ENCODE data around the gene LMO7. TPM values are rescaled to one million over a fixed set of nuclear protein-coding genes. Genes with fewer than 3 reads are reported as not detected.

Gene LMO7
- total and polyA plus RNA-seq, 2 of the 13 experiments (the other 11 are each of a cell fraction or from before 2014, with no cell fraction given) = 34.0 to 121 TPM

DNA sequence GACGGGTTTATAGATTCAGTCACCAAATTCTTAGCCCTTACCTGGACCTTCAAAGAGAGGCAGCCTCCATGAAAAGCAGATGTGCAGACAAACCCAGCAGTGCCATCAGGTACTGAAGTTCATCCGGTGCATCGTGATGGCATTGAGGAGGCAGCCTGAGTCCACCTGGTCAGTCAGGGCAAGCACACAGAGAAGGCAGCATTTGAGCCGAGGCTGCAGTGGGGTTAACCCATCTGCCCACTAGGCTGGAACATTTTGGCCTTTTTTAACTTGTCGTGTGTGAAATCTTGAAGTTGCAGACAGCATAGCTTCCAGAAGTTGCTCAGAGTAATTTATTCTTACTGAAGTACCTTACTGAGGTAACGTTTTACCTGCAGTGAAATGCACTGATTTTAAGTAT, 4.9 kb downstream of the LMO7 start (continued):
- TF ChIP-seq, protein P1, sequence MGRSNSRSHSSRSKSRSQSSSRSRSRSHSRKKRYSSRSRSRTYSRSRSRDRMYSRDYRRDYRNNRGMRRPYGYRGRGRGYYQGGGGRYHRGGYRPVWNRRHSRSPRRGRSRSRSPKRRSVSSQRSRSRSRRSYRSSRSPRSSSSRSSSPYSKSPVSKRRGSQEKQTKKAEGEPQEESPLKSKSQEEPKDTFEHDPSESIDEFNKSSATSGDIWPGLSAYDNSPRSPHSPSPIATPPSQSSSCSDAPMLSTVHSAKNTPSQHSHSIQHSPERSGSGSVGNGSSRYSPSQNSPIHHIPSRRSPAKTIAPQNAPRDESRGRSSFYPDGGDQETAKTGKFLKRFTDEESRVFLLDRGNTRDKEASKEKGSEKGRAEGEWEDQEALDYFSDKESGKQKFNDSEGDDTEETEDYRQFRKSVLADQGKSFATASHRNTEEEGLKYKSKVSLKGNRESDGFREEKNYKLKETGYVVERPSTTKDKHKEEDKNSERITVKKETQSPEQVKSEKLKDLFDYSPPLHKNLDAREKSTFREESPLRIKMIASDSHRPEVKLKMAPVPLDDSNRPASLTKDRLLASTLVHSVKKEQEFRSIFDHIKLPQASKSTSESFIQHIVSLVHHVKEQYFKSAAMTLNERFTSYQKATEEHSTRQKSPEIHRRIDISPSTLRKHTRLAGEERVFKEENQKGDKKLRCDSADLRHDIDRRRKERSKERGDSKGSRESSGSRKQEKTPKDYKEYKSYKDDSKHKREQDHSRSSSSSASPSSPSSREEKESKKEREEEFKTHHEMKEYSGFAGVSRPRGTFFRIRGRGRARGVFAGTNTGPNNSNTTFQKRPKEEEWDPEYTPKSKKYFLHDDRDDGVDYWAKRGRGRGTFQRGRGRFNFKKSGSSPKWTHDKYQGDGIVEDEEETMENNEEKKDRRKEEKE (IDR thresholded peaks at IDR 0.05) = no peak
- no peak for TF ChIP-seq SIN3B (IDR thresholded peaks at IDR 0.05; ENCODE audit: low read length)

DNA sequence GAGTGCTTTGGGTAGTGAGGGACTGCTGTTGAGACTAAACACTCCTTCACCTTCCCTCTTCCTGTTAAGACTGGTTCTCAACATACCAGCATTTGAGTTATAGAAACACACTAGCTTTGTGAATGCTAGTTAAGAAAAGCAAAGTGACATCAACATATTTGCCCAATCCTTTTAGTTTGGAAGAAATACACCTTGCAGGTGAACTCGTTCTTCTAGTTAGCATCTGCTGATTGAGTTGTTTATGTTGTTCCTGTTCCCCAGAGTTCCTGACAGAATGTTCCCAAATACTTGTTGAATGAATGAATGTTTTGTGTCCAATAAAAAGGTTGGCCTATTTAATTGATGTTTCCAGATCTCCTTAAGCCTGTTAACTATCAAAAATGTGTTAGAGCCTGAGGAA, 7.1 kb downstream of the LMO7 start:
- no peak for FAIRE-seq
- WGBS (ENCODE audit: low lambda C conversion rate) = 85% methylated on average over 1 of the region's 1 CpG

DNA sequence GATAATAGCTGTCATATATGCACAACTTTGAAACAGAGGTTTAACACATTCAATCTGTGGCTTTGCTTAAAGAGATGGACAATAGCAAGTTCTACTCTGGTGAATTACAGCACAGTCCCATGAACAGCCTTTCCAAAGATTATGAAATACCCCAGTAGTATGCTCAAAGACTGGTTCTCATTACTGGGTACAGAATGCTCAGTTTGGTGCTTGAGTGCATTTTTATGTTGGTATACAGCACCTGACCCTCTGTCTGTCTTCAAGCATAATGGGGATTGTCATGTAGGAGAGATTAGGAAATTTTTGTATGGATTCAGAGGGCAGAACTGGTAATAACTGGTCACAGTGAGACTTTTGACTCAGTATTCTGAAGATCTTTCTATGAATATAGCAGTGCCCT, 7.6 kb downstream of the LMO7 start:
- Histone ChIP-seq H2AFZ (ENCODE audit: low read length) (no peak overlapping the region), H3K4me3 (replicated peaks in 1 of 3; ENCODE audit: insufficient read depth in 1 of 3, low read depth in 2 of 3, low read length in 3 of 3) (no peak overlapping the region), H3K36me3 (replicated peaks in 1 of 2; ENCODE audit: control insufficient read depth in 1 of 2, insufficient read depth in 2 of 2, low read length in 2 of 2) (no peaks in the 10 kb centered on the region), H3K27me3 (ENCODE audit: control insufficient read depth in 1 of 2, insufficient read depth in 2 of 2, low read length in 2 of 2) (no peaks in the 10 kb centered on the region), H3K9me3 (ENCODE audit: low read length) (no peaks in the 10 kb centered on the region), H3K4me2 (ENCODE audit: low read depth, low read length) (no peak overlapping the region), H3K9ac (ENCODE audit: insufficient read depth, low read depth, low read length) (no peak overlapping the region), H4K20me1 (ENCODE audit: insufficient read depth, low read length) (no peaks in the 10 kb centered on the region), H3K79me2 (ENCODE audit: insufficient read depth, low read length) (no peaks in the 10 kb centered on the region), H3K4me1 (ENCODE audit: insufficient read depth, low read length) (no peaks in the 10 kb centered on the region), H3K27ac (ENCODE audit: extremely low read length, insufficient read depth, low read length) (no peak overlapping the region)
- intact Hi-C loops (cut with micrococcal nuclease; ENCODE audit: unreplicated experiment) (no loop called here), in situ Hi-C loops (cut with HindIII; ENCODE audit: extremely low pct_ligation_motif_present, low pct_unique_long_range_greater_than_20kb) (no loop called here)
- ATAC-seq = no peak
- no peak for DNase-seq (ENCODE audit: low spot score)
- POLR2A ChIA-PET = no interaction called here
- CTCF ChIA-PET (ENCODE audit: low intra/inter-chr PET ratio, low total read pairs) = no interaction called here
- FAIRE-seq = no peak
- BruUV-seq (replicated peaks) = no TSS peak
- TF ChIP-seq, protein P2, sequence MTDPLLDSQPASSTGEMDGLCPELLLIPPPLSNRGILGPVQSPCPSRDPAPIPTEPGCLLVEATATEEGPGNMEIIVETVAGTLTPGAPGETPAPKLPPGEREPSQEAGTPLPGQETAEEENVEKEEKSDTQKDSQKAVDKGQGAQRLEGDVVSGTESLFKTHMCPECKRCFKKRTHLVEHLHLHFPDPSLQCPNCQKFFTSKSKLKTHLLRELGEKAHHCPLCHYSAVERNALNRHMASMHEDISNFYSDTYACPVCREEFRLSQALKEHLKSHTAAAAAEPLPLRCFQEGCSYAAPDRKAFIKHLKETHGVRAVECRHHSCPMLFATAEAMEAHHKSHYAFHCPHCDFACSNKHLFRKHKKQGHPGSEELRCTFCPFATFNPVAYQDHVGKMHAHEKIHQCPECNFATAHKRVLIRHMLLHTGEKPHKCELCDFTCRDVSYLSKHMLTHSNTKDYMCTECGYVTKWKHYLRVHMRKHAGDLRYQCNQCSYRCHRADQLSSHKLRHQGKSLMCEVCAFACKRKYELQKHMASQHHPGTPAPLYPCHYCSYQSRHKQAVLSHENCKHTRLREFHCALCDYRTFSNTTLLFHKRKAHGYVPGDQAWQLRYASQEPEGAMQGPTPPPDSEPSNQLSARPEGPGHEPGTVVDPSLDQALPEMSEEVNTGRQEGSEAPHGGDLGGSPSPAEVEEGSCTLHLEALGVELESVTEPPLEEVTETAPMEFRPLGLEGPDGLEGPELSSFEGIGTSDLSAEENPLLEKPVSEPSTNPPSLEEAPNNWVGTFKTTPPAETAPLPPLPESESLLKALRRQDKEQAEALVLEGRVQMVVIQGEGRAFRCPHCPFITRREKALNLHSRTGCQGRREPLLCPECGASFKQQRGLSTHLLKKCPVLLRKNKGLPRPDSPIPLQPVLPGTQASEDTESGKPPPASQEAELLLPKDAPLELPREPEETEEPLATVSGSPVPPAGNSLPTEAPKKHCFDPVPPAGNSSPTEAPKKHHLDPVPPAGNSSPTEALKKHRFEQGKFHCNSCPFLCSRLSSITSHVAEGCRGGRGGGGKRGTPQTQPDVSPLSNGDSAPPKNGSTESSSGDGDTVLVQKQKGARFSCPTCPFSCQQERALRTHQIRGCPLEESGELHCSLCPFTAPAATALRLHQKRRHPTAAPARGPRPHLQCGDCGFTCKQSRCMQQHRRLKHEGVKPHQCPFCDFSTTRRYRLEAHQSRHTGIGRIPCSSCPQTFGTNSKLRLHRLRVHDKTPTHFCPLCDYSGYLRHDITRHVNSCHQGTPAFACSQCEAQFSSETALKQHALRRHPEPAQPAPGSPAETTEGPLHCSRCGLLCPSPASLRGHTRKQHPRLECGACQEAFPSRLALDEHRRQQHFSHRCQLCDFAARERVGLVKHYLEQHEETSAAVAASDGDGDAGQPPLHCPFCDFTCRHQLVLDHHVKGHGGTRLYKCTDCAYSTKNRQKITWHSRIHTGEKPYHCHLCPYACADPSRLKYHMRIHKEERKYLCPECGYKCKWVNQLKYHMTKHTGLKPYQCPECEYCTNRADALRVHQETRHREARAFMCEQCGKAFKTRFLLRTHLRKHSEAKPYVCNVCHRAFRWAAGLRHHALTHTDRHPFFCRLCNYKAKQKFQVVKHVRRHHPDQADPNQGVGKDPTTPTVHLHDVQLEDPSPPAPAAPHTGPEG (CRISPR knock-in tag; IDR thresholded peaks at IDR 0.05) = no peak
- TF ChIP-seq PHB2 (IDR thresholded peaks at IDR 0.05; ENCODE audit: partially characterized antibody) = no peak
- TF ChIP-seq ZNF264 (CRISPR knock-in tag; IDR thresholded peaks at IDR 0.05) = no peak
- TF ChIP-seq ADNP (CRISPR knock-in tag; IDR thresholded peaks at IDR 0.05) = no peak
- TF ChIP-seq NFRKB (IDR thresholded peaks at IDR 0.05) = no peak
- TF ChIP-seq MYC (CRISPR knock-in tag; IDR thresholded peaks at IDR 0.05; ENCODE audit: borderline replicate concordance) = no peak
- no peak for TF ChIP-seq MBNL3 (CRISPR knock-in tag; conservative IDR thresholded peaks at IDR 0.05)

More for the DNA sequence above, 7.1 kb downstream of the LMO7 start:
- no peak for TF ChIP-seq CC2D1A (CRISPR knock-in tag; IDR thresholded peaks at IDR 0.05)
- no peak for TF ChIP-seq PITX1 (CRISPR knock-in tag; IDR thresholded peaks at IDR 0.05)
- no peak for TF ChIP-seq MTF1 (CRISPR knock-in tag; IDR thresholded peaks at IDR 0.05)
- no peak for TF ChIP-seq MIXL1 (CRISPR knock-in tag; IDR thresholded peaks at IDR 0.05)
- ATAC-seq = no peak
- intact Hi-C loops (cut with micrococcal nuclease; ENCODE audit: unreplicated experiment) (no loop called here), in situ Hi-C loops (cut with HindIII; ENCODE audit: extremely low pct_ligation_motif_present, low pct_unique_long_range_greater_than_20kb) (no loop called here)
- H3K4me1 ChIP-seq (ENCODE audit: insufficient read depth, low read length) = peaks cover 1% of the 10 kb centered on the region; the same call in 1 of the 2 replicates
- no peaks in the 10 kb centered on the region for H3K36me3 ChIP-seq (replicated peaks in 1 of 2; ENCODE audit: control insufficient read depth in 1 of 2, insufficient read depth in 2 of 2, low read length in 2 of 2)
- ChIA-PET POLR2A (no interaction called here), CTCF (ENCODE audit: low intra/inter-chr PET ratio, low total read pairs) (no interaction called here)
- BruUV-seq (replicated peaks) = no TSS peak
- no peaks in the 10 kb centered on the region for H3K27me3 ChIP-seq (ENCODE audit: control insufficient read depth in 1 of 2, insufficient read depth in 2 of 2, low read length in 2 of 2)
- H3K4me2 ChIP-seq (ENCODE audit: low read depth, low read length) = no peak overlapping the region
- H3K79me2 ChIP-seq (ENCODE audit: insufficient read depth, low read length) = no peaks in the 10 kb centered on the region
- H3K4me3 ChIP-seq (replicated peaks in 1 of 3; ENCODE audit: insufficient read depth in 1 of 3, low read depth in 2 of 3, low read length in 3 of 3) = no peak overlapping the region
- H3K27ac ChIP-seq (ENCODE audit: extremely low read length, insufficient read depth, low read length) = no peak overlapping the region
- DNase-seq (ENCODE audit: low spot score) = no peak
- no peak overlapping the region for H3K9ac ChIP-seq (ENCODE audit: insufficient read depth, low read depth, low read length)
- H4K20me1 ChIP-seq (ENCODE audit: insufficient read depth, low read length) = no peaks in the 10 kb centered on the region
- no peak overlapping the region for H2AFZ ChIP-seq (ENCODE audit: low read length)
- H3K9me3 ChIP-seq (ENCODE audit: low read length) = no peaks in the 10 kb centered on the region

Measured in HepG2 (cell line).